ENCODE data around the gene LRIT2.

LRIT2 gene

DNA sequence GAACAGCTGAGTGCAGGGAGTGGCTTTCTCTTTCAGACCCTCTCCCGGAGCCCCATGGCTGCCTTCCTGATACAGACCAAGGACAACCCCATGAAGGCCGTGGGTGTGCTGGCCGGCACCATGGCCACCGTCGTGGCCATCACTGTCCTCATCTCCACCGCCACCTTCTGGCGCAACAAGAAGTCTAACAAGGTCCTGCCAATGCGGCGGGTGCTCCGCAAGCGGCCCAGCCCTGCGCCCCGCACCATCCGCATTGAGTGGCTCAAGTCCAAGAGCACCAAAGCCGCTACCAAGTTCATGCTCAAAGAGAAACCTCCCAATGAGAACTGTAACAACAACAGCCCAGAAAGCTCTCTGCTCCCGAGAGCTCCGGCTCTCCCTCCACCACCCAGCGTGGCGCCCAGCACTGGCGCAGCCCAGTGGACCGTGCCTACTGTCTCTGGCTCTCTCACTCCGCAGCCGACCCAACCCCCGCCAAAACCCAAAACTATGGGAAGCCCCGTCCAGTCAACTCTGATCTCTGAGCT, 11.2 kb downstream of the LRIT2 start:
- H3K9me3 ChIP-seq (ENCODE audit: control insufficient read depth, insufficient read depth, low read depth, low read length): no peaks in the 10 kb centered on the region
- H3K36me3 ChIP-seq (ENCODE audit: control insufficient read depth in 2 of 2, insufficient read depth in 1 of 2, low read length in 2 of 2): no peaks in the 10 kb centered on the region
- ChIA-PET CTCF (interaction anchor here (0.6 to 1.3 kb wide), 7 partner anchors 14 to 154 kb away, joined by 3 to 6 read pairs (median 4); no protein-coding TSS in a partner anchor), POLR2A (no interaction called here)
- H3K4me3 ChIP-seq (ENCODE audit: low read depth, low read length): no peak overlapping the region
- no peaks in the 10 kb centered on the region for H3K4me1 ChIP-seq (ENCODE audit: control insufficient read depth, insufficient read depth, low read length)
- TF ChIP-seq, protein P1, sequence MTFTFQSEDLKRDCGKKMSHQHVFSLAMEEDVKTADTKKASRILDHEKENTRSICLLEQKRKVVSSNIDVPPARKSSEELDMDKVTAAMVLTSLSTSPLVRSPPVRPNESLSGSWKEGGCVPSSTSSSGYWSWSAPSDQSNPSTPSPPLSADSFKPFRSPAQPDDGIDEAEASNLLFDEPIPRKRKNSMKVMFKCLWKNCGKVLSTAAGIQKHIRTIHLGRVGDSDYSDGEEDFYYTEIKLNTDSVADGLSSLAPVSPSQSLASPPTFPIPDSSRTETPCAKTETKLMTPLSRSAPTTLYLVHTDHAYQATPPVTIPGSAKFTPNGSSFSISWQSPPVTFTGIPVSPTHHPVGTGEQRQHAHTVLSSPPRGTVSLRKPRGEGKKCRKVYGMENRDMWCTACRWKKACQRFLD (tag by site-specific recombination; IDR thresholded peaks at IDR 0.05): no peak
- TF ChIP-seq ZNF423 (tag by site-specific recombination; IDR thresholded peaks at IDR 0.05) (no peak), ZNF175 (tag by site-specific recombination; IDR thresholded peaks at IDR 0.05) (no peak), ZNF837 (tag by site-specific recombination; IDR thresholded peaks at IDR 0.05) (no peak), ZEB2 (tag by site-specific recombination; IDR thresholded peaks at IDR 0.05) (no peak), ZNF830 (tag by site-specific recombination; IDR thresholded peaks at IDR 0.05; ENCODE audit: low read depth) (no peak), ZNF132 (tag by site-specific recombination; IDR thresholded peaks at IDR 0.05; ENCODE audit: borderline replicate concordance) (no peak), ZNF184 (tag by site-specific recombination; IDR thresholded peaks at IDR 0.05) (no peak), MZF1 (tag by site-specific recombination; IDR thresholded peaks at IDR 0.05; ENCODE audit: borderline replicate concordance) (no peak), RBAK (tag by site-specific recombination; IDR thresholded peaks at IDR 0.05) (no peak), KLF1 (tag by site-specific recombination; IDR thresholded peaks at IDR 0.05) (no peak)
- TF ChIP-seq, protein P2, sequence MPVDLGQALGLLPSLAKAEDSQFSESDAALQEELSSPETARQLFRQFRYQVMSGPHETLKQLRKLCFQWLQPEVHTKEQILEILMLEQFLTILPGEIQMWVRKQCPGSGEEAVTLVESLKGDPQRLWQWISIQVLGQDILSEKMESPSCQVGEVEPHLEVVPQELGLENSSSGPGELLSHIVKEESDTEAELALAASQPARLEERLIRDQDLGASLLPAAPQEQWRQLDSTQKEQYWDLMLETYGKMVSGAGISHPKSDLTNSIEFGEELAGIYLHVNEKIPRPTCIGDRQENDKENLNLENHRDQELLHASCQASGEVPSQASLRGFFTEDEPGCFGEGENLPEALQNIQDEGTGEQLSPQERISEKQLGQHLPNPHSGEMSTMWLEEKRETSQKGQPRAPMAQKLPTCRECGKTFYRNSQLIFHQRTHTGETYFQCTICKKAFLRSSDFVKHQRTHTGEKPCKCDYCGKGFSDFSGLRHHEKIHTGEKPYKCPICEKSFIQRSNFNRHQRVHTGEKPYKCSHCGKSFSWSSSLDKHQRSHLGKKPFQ (tag by site-specific recombination; IDR thresholded peaks at IDR 0.05): no peak
- TF ChIP-seq, protein P3, sequence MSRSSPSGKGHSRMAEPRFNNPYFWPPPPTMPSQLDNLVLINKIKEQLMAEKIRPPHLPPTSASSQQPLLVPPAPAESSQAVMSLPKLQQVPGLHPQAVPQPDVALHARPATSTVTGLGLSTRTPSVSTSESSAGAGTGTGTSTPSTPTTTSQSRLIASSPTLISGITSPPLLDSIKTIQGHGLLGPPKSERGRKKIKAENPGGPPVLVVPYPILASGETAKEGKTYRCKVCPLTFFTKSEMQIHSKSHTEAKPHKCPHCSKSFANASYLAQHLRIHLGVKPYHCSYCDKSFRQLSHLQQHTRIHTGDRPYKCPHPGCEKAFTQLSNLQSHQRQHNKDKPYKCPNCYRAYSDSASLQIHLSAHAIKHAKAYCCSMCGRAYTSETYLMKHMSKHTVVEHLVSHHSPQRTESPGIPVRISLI (tag by site-specific recombination; IDR thresholded peaks at IDR 0.05): no peak
- TF ChIP-seq, protein P4, sequence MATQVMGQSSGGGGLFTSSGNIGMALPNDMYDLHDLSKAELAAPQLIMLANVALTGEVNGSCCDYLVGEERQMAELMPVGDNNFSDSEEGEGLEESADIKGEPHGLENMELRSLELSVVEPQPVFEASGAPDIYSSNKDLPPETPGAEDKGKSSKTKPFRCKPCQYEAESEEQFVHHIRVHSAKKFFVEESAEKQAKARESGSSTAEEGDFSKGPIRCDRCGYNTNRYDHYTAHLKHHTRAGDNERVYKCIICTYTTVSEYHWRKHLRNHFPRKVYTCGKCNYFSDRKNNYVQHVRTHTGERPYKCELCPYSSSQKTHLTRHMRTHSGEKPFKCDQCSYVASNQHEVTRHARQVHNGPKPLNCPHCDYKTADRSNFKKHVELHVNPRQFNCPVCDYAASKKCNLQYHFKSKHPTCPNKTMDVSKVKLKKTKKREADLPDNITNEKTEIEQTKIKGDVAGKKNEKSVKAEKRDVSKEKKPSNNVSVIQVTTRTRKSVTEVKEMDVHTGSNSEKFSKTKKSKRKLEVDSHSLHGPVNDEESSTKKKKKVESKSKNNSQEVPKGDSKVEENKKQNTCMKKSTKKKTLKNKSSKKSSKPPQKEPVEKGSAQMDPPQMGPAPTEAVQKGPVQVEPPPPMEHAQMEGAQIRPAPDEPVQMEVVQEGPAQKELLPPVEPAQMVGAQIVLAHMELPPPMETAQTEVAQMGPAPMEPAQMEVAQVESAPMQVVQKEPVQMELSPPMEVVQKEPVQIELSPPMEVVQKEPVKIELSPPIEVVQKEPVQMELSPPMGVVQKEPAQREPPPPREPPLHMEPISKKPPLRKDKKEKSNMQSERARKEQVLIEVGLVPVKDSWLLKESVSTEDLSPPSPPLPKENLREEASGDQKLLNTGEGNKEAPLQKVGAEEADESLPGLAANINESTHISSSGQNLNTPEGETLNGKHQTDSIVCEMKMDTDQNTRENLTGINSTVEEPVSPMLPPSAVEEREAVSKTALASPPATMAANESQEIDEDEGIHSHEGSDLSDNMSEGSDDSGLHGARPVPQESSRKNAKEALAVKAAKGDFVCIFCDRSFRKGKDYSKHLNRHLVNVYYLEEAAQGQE (tag by site-specific recombination; IDR thresholded peaks at IDR 0.05): no peak
- TF ChIP-seq, protein P5, sequence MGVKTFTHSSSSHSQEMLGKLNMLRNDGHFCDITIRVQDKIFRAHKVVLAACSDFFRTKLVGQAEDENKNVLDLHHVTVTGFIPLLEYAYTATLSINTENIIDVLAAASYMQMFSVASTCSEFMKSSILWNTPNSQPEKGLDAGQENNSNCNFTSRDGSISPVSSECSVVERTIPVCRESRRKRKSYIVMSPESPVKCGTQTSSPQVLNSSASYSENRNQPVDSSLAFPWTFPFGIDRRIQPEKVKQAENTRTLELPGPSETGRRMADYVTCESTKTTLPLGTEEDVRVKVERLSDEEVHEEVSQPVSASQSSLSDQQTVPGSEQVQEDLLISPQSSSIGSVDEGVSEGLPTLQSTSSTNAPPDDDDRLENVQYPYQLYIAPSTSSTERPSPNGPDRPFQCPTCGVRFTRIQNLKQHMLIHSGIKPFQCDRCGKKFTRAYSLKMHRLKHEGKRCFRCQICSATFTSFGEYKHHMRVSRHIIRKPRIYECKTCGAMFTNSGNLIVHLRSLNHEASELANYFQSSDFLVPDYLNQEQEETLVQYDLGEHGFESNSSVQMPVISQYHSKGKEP (tag by site-specific recombination; IDR thresholded peaks at IDR 0.05): no peak
- TF ChIP-seq, protein P6, sequence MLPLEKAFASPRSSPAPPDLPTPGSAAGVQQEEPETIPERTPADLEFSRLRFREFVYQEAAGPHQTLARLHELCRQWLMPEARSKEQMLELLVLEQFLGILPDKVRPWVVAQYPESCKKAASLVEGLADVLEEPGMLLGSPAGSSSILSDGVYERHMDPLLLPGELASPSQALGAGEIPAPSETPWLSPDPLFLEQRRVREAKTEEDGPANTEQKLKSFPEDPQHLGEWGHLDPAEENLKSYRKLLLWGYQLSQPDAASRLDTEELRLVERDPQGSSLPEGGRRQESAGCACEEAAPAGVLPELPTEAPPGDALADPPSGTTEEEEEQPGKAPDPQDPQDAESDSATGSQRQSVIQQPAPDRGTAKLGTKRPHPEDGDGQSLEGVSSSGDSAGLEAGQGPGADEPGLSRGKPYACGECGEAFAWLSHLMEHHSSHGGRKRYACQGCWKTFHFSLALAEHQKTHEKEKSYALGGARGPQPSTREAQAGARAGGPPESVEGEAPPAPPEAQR (tag by site-specific recombination; IDR thresholded peaks at IDR 0.05): no peak
- H3K27ac ChIP-seq (ENCODE audit: extremely low read depth, low read depth, low read length): no peak overlapping the region
